Pons (tissue), 1 donor: ENCODE data around the gene COLEC12.
A peak's percentile ranks its signal among the peaks of the same experiment; 100 is the strongest.

Experiments
- DNase-seq: peaks from one replicate; pipeline ENCODE4 v3.0.0-alpha.2; 2016; ENCODE audit warnings: low spot score

The COLEC12 gene

DNA sequence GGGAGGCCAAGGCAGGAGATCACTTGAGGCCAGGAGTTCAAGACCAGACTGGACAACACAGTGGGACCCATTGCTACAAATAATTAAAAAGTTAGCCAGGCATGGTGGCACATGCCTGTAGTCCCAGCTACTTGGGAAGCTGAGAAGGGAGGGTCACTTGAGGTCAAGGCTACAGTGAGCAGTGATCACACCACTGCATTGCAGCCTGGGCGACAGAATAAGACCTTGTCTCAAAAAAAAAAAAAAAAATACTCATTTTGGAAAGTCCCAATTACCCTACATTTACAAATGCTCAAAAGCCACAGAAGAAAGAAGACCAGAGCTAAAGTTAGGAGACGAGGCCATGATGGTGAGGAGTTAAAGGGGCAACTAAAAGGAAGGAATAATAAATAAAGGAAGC is 61.9 kb downstream of the COLEC12 start:
- DNase-seq, result no peak

DNA sequence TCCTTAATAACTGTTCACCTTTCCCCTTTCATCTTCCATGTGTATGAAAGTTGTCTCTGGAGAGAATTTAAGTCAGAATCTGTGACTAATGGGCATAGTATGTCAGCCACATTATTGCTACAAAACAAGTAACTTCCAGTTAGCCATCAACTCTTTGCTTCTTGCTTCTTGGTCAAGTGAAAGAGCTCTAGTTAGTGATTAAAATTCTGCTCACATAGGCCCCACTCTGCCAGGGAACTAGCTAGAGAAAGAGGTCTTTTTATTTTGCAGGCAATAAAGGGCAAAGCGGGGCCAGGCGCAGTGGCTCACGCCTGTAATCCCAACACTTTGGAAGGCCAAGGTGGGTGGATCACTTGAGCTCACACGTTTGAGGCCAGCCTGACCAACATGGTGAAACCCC is 64.6 kb downstream of the COLEC12 start:
- peak; percentile 98 for DNase-seq

DNA sequence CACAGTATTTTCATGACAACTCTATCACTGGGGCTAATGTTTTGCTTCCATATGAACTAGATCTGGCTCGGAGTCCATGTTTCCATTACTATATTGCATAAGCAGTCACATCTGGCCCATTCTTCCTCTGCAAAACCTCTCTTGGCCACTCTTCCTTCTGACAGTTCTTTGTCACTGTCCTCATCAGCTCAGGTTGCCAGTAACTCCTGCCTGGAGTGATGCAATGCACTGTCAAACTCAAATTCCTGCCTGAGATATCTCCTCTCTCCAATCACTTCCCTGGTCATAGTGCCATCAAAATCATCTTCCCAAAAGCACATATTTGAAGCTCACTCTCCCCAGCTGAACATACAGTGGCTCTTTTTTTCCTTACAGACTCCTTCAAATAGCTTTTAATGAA is 66.1 kb downstream of the COLEC12 start:
- no peak for DNase-seq

DNA sequence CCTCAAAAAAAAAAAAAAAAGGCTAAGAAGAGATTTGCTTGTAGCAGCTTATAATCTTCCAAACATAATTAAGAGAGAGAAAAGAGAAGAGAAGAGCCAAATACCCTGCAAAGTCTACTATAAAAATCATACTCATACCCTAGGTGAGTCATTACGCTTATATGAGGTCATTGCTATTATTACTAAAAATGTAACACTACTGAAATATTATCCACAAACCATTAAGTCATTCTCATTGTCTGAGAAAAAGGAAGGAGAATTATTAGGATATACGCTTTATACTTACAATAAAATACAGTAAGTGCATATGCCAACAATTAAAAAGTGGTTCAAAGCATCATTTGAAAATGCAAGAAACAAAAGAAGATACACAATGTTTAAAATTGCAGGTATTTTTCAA is 66.5 kb downstream of the COLEC12 start:
- DNase-seq, result no peak

DNA sequence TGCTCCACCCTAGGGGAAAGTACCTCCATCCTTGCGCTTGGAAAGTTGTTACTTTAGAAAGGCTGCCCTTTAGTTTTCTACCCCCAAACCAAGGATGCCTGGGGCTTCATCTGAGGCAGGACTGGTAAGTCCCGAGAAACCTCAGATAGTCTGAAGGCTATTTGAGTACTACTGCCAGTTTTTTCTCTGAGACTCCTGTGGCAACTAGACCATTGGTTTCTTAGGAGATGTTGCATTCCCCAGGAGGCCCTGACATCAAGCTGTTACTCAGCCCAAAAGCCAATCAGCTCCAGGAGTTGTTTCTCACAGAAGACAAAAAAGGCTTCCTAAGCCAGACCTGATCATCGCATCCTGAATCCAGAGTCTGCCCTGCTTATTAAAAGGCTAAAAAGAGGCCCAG is 67.2 kb downstream of the COLEC12 start:
- DNase-seq, result no peak

DNA sequence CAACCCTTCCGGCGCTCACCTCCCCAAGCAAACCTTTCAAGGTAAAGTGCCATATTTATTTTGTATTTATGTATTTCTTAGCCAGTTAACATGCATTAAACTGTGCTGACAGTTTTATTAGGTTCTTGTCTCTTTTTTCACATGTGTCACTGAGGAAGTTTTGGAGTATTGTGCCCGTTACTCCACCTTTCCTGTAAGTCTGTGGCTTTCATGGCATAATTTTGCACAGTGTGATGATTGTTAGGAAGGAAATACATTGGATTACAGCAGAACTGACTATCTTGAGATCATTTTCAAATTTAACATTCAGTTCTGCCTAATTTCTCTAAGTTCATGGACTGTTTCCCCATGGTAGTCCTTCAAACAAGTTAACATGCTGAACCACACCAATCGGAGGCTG is 67.7 kb downstream of the COLEC12 start:
- DNase-seq, result no peak

DNA sequence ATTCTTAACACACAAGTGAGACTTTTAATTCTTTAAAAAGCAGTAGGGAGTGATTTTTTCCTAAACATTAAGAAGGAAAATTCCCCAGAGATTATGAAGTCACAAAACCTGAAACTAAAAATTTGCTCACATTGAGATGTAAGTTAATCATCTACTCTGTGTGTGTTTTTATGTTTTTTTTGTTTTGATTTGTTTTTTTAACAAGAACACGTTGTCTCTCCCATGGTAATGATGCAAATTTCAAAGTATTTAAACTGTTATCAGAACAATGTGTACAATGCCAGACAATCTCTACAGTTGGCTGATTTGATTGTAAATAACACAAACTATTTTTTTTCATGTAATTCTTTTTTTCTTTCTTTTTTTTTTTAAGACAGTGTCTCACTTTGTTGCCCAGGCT is 71.5 kb downstream of the COLEC12 start:
- no peak for DNase-seq

DNA sequence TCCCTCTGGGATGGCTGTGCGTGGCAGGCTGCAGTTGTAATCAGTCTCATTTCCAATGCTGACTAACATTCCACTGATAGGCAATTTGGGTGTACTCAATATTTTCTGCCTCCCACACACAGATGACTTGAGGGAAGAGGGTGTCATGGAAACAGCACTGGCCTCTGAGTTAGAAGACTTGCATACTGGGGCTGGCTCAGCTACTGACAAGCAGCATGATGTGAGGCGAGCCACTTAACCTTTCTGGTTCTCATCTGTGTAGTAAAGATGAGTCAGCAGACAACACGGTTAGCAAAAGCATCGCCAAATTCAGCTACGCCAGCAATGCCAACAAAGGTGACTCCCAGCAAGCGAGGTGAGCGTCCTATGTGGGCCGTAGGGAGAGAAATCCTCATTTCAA is 73.5 kb downstream of the COLEC12 start:
- no peak for DNase-seq

DNA sequence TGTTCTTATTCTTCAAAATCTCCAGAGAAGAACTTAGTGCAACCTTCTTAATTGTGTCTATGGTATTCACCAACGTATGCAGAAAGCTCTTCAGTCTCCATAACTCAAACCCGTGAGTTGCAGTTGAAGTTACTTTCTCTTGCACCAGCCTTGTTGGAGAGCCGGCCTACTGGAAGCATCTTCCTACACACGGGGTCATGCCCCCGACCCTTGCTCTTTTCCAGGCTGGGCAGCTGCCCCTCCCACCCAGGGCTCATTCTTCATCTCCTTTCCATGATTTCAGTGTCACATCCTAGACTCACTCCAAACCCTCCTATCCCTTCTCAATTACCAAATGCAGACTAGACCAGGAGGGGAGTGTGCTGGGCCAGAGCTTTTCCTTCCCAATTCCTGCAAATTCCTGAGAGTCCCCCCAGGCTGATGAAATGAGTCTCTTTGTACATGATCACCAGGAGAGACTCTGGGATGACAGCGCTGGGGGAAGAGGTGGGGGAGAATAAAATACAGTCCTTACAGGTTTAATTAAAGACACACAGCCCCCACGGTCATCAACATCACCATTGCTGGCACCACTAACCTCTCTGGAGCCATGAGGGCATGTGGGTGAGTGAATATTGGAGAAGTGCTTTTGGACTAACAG is 75.3 kb downstream of the COLEC12 start:
- no peak for DNase-seq

DNA sequence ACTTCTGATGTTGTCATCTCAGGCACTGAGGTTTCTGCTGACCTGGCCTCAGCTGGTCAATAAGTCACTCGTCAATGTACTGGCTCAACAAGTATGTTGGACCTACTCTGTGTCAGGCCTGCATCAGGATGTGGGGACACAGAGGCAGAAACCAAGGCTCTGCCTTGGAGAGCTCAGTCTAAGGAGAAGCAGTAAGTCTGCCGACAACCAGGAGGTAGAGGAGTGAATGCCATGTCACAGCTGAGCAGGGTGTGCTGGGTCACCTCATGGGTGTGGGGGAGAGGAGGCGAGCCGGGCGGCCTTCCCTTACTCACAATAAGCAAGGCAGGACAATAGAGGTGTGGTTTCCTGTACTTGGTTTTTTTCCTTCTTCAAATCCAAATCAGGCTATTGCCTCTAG is 75.8 kb downstream of the COLEC12 start:
- no peak for DNase-seq

DNA sequence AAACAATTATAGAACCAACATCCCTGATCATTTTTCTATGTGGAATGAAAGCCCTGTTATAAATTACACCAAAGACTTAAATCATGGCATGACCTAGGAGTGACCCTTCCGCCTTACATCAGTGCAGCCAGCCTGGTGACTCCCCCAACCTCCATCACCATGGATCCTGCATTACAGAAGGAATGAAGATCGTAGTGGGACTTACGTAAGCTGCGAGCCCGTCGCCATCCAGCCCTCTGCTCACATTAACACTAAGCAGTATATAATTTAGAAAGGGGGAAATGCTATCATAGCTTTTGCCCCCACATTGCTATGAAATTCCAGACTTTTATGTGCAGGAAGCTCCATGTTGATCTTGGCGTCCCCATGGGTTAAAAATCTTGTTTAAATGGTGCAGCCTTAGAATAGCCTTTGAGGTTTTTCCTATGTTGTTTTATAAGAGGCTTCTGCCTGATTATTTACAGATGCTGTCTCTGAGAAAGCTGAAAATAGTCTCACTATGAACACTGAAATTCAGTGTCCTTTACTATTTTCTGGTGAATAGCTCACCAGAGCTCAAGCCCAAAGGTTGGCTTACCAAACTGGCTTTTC is 76.3 kb downstream of the COLEC12 start:
- DNase-seq, result no peak

DNA sequence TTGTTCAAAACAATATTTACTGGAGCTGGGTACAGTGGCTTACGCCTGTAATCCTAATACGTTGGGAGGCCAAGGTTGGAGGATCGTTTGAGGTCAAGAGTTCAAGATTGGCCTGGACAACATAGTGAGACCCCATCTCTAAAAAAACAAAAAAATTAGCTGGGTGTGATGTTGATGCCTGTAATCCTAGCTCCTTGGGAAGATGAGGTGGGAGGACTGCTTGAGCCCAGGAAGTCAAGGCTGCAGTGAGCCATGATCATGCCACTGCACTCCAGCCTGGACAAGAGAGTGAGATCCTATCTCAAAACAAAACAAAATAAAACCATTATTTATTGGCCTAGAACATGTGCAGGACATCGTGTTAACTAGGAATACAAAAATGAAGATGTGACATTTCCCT is 77.5 kb downstream of the COLEC12 start:
- no peak for DNase-seq

DNA sequence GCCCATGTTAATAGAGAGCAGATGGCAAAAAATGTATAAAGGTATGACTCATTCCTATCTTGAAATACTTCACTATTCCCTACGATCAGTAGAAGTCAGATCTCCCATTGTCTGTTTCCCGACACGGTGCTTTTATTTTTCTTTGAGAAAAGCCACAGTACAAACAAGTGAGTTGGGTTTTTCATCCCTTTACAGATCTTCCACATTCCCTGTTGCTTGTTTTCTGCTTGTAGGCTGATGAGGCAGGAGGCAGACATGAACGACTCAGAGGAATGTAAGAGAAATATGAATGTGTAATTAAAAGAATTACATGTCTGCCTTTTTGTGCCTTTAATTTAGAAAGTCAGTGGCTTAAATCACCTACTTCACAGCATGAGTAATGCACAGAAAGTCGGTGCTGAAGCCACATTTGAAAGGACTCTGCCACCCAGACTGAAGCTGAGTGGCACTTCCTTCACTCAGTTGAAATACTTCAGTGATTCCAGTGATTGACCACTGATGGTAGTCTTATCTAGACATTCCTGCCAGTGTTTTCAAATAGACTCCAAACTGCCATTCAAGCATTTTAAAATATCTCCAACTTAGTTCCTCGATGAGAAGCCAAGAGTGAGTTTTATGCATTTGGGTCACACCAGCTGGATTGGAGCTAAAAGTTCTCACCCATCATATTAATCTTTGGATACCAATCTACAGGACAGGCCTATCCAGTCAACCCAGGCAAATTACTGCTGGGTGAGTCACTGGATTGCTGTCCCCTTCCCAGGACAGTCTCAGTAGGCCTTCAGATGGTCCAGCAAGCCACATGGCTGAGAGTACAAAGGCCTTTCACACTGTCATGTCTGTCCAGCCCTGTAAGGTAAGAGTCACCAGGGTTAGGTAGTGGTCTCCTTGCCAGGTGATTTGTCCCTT is 79.0 kb downstream of the COLEC12 start:
- no peak for DNase-seq

DNA sequence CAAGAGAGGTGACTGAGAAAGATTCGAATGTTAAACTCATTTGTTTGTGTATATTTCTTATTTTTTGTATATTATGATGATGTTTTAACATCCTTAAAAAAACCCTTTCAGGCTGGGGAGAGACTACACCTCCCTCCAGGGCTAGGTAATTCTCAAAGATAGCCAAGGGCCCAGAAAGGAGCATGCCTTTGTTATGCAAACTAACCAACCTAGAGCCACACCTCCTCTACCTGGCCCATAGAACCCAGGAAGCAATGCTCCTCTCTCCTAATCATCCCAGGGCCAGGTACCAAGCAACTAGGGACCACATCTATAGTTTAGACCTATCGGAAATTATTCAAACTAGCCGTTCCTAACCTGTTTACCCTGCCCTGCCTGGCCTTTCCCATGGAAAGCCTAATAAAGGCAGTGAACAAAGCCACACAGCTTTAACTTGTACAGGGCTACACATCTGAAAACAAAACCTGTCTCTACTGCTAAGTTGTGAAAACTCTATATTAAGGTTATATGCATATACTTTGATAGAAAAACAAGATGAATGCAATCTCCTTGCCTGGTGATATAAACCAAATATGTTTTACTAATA is 79.7 kb downstream of the COLEC12 start:
- no peak for DNase-seq

DNA sequence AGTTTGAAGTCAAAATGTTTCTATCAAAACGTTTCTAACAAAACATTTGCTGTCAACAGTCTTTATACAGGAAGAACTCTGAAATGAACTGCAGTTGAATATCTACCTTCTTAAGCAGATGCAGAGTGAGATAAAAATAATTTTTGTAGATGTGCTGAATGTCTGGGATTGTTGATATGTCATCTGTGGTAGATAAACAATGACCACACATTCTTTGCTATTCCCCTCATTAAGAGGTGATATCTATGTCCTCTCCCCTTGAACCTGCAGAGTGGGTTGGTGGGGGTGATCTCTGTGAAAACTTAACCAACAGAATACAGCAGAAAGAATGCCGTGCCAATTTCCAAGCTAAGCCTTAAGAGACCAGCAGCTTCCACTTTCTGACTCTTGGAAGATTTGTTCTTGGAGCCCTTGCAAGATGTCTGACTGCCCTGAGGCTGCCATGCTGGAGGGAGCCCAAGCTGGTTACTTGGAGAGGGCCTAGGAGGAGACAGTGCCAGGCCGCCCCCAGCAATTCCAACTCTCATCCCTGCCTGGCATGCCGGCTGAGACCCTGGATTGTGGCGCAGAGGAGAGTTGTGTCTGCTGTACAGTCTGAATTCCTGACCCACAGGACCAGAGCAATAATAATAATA is 80.8 kb downstream of the COLEC12 start:
- DNase-seq, result no peak

DNA sequence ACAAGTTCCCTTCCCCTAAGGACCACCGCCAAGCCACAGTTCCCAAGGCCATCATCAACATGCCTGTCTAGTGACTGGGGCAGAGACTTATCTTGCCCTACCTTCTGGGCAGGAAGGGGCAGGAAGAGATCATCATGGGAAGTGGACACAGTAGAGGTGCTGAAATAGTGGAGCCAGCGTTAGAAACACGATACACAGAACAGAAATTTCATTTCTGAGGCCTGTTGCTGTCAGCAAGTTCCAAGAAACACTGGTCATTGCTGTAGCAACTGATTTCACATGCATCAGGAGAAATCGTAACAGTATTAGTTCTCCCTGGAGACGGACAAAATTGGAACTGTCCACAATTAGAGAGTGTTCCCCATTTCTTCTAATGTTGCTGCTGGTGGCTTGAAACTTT is 83.0 kb downstream of the COLEC12 start:
- no peak for DNase-seq

DNA sequence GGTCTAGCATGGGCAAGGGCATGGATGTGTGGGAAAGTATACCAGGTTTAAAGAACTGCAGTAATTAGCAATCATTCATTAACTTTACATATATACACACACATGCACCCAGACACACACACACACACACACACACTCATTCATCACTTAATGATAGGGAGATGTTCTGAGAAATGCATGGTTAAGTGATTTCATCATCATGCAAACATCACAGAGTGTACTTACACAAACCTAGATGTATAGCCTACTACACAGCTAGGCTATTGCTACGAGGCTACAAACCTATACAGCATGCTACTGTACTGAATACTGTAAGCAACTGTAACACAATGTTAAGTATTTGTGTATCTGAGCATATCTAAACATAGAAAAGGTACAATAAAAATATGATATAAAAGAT is 83.6 kb downstream of the COLEC12 start:
- no peak for DNase-seq

DNA sequence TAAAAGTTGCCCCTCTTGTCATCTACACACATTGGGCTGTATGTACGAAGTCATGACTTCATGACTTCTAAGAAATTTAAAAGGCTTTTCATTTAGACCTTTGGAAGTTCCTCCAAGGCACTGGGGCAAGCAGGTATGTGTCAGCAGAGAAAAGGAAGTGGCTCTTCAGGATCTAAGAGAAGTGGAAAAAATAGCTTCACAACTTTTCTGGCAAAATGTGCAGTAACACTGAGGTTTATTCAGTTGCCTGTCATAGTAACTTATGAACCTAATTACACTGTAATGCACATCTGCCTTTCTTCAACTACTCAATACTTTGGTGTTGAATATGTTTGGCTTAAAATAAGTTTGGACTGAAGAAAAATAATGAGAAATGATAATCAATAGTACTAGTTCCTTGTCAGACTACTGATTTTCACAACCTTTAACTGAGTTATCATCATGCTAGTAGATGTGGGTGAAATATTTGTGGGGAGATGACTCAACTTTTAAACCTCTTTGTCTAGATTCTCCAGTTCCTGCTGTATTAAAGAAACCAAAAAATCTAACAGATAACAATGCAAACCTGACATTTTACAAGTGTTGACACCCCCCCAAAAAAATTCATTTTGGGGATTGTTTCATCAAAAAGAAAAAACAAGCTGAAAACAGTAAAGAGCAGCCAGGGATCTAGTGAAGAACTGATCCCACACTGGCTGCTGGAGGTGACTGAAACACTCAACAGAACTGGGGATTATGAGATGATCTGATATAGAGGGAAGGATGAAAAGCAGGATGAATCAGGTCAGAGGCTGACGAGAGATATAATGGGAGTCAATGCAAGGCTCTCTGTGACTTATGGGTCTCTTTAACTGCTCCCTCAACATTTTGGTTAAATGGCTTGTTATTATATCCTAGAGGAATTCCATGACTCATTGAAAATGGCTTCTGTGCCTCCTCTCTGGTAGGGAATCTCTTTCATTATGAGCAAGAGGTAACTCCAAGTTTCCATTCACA is 84.6 kb downstream of the COLEC12 start:
- no peak for DNase-seq

DNA sequence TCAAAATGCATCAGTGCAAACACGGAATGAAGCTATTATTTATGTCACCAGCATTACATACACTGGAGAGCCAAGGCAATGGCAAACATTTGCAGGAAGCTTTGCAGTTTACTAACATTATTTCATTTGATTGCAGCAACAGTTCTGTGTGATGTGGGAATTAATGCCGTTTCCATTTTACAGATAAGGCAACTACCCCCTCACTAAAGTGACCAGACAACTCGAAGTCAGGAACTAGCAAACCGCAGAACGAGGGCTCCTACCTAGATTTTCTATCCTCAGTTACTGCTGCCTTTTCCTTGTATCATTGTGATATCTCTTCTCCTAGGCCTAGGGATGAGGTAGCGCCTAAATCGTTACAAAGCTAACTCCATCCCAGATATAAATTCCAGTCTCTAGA is 85.5 kb downstream of the COLEC12 start:
- no peak for DNase-seq

DNA sequence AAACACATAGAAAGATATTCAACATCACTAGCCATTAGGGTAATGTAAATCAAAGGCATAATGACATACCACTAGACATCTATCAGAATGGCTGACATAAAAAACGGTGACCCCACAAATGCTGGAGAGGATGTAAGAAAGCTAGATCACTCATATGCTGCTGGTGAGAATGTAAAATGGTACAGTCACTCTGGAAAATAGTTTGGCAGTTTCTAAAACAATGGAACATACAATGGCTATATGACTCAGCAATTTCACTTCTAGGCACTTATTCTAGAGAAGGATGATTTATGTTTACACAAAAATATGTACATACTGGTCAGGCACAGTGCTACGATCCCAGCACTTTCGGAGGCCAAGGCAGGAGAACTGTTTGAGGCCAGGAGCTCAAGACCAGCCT is 87.3 kb downstream of the COLEC12 start:
- no peak for DNase-seq

DNA sequence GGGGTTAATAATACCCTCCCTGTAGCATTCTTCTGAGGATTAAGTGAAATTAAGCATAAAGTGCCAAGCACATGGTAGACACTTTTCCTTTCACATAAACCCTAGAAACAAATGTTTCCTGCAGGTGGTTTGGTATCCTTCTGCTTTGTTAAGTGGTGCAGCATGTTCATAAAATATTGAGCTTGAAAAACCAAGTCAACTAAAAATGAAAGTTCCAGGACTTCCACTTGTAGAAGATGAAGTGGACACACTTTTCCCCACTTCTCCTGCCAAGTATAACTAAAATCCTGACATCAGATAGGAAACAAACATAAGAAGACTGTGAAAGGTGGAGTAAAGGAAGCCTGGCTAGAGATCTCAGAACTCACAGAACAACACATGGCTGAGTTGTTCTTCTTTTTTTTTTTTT is 90.5 kb downstream of the COLEC12 start:
- DNase-seq, result no peak
